HG03045 (cell line): Measurements from ENCODE around the gene SYNGAP1.

Experiments used
- ATAC-seq: cut with Tn5 transposase; IDR thresholded peaks from one replicate; pipeline ENCODE4 v1.9.1; 2021; ENCODE audit warnings: mild to moderate bottlenecking, moderate library complexity; ENCODE audit not compliant: unreplicated experiment

The SYNGAP1 gene

DNA sequence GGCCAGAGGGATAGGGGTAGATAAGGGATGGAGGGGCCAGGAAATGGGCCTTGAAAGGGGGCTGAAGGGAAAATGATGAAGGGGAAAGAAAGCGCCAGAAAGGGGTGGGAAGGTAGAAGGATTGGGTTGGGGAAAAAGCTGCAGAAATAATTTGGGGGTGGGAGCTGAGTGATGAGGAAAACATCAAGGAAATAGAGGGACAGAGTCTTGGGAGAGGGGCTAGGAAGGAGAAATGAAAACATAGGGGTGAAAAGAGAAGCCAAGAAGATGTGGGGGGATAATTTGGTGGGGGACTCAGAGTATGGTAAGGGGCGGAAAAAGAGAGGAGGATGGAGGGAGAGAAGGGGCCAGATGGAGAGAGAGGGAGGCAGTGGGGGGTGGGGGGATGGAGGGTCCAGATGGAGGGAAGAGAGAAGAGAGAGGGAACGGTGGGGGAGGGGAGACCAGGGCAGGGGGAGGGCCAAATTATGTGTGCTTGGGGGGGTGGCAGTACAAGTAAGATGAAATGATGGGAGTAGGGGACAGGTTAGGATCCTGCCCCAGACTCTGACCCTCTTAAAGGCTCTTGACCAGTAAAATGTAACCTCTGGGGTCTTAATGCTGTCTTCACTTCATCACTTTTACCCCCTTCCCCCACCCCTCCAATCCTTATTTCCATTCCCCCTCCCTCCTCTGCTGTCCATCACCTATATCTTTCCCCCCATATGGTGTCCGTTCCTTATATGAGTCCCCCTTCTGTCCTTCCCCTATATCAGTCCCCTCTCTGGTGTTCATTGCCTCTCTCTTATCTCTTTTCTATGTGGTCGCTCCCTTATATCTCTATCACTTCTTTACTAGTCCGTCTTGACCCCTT is 852 bp downstream of the SYNGAP1 start:
- ATAC-seq, result no peak

DNA sequence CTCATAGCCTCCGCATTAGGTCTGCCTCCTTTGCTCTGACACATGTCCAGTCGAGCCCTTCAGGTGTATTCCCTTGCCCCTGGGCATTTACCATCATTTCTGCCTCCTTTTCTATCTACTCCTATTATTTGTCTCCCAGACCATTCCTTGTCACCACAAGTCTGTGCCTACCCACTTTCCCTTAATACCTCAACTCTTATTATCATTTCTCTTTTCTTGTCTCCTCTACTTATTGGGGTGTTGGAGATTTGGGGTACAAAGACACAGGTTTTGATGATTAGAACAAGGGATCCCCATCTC is 1.4 kb downstream of the SYNGAP1 start:
- no peak for ATAC-seq

DNA sequence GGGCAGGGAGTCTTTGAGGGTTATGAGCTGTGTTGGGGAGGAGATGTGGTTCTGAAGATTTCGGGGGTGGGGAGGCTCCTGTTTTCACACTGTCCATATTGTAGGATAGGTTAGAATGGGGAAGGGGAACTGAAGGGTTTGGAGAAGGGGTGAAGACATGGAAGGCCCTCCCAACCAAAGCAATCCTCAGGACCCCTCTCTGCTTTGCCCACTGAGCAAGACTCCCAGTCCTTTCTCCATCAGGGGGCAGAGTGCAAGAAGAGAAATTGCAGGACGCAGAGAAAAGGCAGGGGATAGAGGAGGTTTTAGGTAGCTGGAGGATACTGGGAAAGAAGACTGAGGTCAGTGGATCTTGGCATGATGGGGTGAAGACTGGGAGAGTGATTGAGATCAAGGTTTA is 3.9 kb downstream of the SYNGAP1 start:
- no peak for ATAC-seq

GRCh38 chr6:33424855-33425667 is 5.2 kb downstream of the SYNGAP1 start:
- ATAC-seq, result no peak

DNA sequence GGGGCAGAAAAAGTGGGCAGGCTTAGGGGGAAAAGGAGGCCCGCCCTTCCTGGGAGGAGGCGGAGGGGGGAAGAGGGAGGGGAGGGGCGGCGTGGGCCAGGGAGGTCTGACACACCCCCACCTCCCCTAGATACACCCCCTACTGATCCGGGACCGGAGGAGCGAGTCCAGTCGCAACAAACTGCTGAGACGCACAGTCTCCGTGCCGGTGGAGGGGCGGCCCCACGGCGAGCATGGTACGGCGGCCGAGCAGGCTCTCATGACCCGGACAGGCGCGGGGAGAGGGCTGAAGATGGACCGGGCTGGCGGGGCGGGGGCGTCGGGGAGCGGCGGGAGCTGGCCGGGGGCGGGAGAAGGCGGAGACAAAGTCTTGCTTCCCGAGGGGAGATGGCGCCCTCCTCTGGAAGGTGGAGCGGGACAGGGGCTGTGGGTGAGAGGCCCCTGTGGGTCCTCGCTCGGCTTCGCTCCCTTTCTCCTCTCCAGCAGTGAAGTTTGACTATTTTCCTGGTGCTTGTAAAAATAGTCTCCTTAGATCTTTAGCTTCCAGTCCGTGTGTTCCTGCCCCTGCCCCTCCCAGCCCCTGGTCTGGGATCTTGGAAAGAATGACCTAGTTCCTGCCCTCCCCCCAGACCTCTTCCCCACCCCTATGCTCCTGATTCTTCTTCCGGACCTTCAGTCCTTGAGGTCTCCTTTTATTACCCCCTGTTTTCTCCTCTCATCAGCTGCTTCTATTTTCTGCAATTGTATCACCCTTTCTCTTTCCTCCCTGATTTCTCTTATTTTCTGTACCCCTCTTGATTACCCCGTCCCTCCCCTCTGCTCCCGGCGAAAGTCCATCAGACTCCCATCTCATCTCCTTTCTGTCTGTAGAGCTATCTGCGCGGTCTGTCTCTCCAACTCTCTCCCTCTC is 6.1 kb downstream of the SYNGAP1 start:
- ATAC-seq, result peak; percentile 49

DNA sequence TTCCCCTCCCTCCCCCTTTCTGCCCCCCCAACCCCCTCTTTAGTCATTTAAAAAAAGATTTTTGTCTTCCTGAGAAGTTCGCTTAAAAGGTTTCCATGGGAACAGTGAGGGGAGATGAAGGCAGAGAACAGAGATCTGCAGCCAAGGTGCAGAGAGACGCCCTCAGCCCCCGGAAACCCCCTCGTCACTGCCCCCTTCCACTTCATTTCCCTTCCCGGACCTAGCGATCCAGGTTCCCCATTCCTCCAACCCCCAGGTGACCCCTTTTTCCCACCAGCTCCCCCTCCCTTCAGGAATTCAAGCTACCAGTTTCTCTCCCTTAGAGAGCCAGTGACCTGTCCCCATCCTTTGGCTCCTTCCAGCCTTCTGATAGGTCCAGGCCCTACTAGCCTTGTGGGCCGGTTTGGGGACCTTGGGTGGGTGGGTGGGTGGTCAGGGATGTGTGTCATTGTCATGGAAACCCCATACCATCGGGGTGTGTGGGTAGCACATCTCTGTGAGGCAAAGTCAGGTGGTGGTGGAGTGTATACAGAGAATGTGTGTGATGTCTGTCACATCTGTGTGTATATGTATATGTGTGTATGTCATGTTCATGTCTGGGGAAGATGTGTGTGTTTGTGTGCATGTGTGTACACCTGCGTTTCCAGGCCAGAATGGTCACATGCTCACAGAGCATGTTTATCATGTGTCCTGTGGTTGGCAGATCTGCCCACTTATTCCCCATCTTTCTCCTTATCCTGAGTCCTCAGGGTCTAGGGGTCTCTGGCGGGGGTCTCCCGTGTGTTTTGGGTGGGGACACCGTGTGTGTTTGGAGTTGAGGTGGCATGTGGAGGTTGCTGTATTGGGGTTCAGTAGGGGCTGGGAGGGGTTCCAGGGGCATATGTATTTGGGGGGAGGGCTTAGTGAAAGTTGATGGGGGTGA is 7.0 kb downstream of the SYNGAP1 start:
- no peak for ATAC-seq

DNA sequence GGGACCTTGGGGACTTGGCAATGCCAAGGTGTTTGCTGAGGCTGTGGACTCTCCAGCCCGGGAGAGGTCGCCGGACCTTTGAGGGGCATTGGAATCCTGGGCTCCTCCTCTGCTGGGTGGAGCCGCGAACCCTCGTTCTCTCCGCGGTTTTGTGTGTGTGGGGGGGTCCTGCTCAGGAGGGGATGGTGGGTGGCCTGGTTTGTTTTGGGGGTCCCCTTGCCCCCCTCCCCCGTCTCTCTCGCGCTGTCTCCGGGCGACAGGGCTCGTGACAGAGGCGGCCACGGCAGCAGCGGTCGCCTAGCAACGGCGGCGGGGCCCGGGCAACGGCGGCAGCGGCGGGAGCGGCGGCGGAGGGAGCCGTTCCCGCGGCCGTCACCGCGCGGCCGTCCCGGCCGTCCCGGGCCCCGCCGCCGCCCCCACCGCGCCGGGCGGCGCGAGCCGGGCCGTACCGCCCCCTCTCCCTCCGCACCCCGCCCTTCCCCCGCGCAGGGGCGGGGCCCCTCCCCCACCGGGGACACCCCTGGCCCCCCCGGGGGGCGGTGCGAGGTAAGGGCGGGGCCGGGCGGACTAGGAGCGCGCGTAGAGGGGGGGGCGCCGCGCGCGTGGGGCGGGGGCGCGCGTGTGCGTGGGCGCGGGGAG is 7.8 kb downstream of the SYNGAP1 start:
- no peak for ATAC-seq

DNA sequence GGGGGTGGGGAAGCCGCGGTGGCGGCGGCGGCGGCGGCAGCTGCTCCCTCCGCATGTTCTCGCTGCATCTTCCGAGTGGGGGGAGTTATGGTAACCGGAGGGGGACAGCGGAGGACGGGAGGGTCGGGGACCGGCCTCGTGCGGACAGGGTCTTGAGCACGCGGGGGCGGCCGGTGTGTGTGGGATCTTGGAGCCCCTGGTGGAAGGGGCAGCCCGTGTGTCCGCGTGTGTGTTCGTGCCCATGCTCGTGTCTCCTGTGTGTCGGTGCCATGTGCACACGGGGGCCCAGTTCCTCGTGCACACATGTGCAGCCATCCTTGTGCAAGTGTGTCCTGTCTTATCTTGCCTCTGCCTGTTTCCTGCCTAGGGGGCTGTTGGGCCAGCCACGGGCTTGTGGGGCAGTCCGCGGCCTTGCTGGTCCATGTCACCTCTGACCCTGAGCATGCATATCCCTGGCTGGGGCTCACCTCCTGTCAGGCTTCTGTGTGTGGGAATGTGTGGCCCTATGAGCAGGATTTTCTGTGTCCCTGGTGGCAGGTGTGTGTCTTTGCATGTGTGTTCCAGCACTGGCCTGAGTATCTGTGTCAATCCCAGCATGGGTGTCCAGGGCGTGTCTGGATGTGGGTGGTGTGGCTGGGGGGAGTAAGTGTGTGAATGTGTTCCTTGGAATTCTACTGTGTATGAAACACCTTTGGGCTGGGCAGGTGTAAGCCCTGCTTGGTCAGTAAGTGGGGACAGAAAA is 8.5 kb downstream of the SYNGAP1 start:
- no peak for ATAC-seq

GRCh38 chr6:33428966-33429749 is 9.3 kb downstream of the SYNGAP1 start:
- no peak for ATAC-seq

DNA sequence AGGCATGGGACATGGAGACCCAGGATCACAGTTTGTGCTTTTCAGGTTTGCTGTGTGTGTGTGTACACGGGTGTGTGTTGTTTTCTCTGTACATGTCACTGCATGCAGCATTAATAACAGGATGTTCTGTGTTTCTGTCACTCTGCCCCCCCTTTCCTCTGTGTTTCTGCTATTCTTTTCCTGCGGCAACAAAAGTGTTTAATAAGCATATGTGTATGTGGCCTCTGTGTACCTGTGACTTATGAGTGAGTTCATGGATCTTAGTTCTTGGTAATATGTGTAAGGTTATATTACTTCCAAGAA is 9.8 kb downstream of the SYNGAP1 start:
- ATAC-seq, result no peak

DNA sequence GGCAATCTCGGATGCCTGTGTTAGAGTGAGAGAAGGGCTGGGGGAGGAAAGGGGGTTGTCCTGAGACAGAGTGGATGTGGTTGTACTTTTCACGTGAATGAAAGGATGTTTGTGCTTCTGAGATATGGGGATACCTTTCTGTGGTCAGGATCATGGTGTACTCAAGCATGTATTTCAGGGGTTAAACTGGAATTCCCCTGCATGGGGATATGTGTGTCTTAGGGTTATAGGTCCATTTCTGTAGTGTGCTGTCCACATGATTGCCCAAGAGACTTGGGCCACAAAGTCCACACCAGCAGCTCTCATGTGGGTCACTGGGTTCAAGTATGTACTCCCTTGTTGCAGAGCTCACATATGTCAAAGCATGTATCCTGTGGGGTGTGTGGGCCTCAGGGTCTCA is 10.5 kb downstream of the SYNGAP1 start:
- ATAC-seq, result no peak

- no peak for ATAC-seq
Measured at GRCh38 chr6:33430991-33431879, 11.4 kb downstream of the SYNGAP1 start.

- ATAC-seq, result no peak
Measured at GRCh38 chr6:33431880-33432541, 12.1 kb downstream of the SYNGAP1 start.

DNA sequence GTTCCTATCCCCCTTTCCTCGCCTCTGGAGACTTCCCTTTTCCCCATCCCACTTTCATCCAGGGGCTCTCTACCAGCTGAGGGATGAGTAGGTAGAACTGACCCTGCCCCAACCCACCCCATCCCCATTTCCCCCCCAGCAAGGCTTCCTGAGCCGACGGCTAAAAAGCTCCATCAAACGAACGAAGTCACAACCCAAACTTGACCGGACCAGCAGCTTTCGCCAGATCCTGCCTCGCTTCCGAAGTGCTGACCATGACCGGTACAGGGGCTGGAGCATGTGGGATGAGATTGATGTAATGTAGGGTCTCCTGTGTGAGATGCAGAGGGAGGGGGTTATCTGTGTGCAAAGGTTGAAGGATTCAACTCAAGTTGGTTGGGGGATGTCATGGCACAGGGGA is 12.7 kb downstream of the SYNGAP1 start:
- no peak for ATAC-seq

DNA sequence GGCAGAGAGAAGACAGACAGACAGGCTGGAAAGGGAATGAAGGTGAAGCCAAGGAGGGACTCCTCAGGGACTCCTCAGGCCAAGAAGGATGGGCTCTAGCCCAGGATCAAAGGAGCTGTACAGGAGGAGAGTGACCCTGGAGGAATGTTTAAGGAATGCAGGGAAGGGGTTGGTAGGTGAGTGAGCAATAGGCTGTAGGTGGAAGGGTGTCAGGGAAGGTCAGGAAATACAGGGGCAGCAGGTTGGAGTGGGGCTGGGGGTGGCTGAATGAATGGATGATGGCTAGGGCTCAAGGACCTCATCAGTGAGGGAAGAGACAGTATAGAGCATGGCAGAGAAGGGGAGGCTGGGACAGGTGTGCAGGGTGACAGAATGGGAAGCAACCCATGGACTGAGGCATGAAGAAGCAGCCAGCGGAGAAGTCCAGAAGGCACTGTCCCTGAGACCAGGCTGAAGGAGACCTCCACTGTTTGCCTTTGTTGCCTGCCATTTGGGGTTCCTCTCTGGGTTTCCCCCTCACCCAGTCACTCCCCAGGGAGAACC is 13.2 kb downstream of the SYNGAP1 start:
- no peak for ATAC-seq

DNA sequence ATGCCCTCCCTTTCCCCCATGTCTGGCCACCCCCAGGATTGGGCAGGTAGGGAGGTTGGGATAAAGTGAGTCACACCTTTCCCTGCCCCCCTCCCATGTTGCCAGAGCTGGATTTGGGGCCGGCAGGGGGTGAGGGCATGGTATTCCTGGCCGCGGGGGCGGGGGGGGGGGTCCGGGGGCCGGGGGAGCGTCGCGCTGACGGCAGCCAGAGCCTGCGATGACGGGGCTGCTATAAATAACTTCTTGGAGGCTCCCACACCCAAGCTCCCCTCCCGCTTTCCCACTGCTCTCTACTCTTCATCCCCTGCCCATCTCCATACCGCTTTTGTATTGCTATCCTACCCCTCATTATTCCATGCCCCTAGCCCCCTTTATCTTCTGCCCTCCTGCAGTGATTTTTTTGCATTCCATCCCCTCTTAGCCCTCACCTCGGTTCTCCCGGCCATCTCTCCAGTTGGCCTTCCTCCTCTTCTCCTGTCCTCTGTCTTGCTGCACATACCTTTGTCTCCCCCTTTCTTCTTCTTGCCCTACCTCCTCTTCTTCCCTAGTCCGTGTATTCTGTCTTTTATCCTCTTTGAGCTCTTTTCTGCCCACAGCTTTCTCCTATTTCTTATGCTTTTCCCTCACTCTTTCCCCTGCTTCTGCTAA is 13.8 kb downstream of the SYNGAP1 start:
- no peak for ATAC-seq
